CD4-positive, alpha-beta T cell (primary cell): ENCODE data around the gene PUM2. TPM values are rescaled to one million over a fixed set of nuclear protein-coding genes. Genes with fewer than 3 reads are reported as not detected.

Experiments
- ATAC-seq: fragments of 200-7000 bp; cut with Tn5 transposase; one replicate; pipeline ENCODE4 v1.10.0; 2022; ENCODE audit warnings: mild to moderate bottlenecking; ENCODE audit not compliant: poor library complexity
- CTCF ChIA-PET: fragments of 350-600 bp; sonication (Branson Sonifier 250); formaldehyde crosslinking; loops from one replicate; lab custom pipeline; 2021; ENCODE audit warnings: antibody characterized with exemption, inconsistent platforms; lab: Charles Lee
- POLR2A ChIA-PET: fragments of 350-600 bp; sonication (Branson Sonifier 250); formaldehyde crosslinking; loops from one replicate; lab custom pipeline; 2021; ENCODE audit warnings: antibody characterized with exemption, inconsistent platforms; lab: Charles Lee
- DNase-seq, 14 experiments: peaks; one replicate each; pipeline ENCODE4 v3.0.0-alpha.2; 2013 to 2020; ENCODE audit warnings: mixed read lengths in 2 of 14
- H3K27ac ChIP-seq, 2 donors: one replicate each; pipeline versions ENCODE4 v1.5.1 to v1.7.0; 2013; ENCODE audit warnings: low read length in 2 of 2, low read depth in 1 of 2, mild to moderate bottlenecking in 1 of 2
- H3K27me3 ChIP-seq, 2 experiments: 1 replicate in 1 of 2; 2 replicates in 1 of 2; pipeline versions ENCODE4 v1.6.1 to v1.7.0; 2013; ENCODE audit warnings: low read length in 2 of 2, control low read depth in 1 of 2, mild to moderate bottlenecking in 1 of 2, moderate library complexity in 1 of 2; ENCODE audit not compliant: insufficient read depth in 2 of 2, control insufficient read depth in 1 of 2
- H3K36me3 ChIP-seq: one replicate; pipeline ENCODE4 v1.6.1; 2013; ENCODE audit warnings: low read length, control low read depth; ENCODE audit not compliant: insufficient read depth
- H3K4me1 ChIP-seq: one replicate; pipeline ENCODE4 v1.6.1; 2013; ENCODE audit warnings: low read length, control low read depth; ENCODE audit not compliant: insufficient read depth
- H3K4me3 ChIP-seq: one replicate; pipeline ENCODE4 v1.5.1; 2013; ENCODE audit warnings: mild to moderate bottlenecking, low read length, moderate library complexity
- H3K9me3 ChIP-seq, 2 experiments: 1 replicate in 1 of 2; 2 replicates in 1 of 2; pipeline versions ENCODE4 v1.6.1 to v1.7.0; 2013; ENCODE audit warnings: low read length in 2 of 2, mild to moderate bottlenecking in 2 of 2, control low read depth in 1 of 2, moderate library complexity in 1 of 2; ENCODE audit not compliant: control insufficient read depth in 1 of 2, insufficient read depth in 1 of 2
- H3K27ac Mint-ChIP-seq: one replicate; pipeline ENCODE4 v1.8.0; 2020; ENCODE audit warnings: mixed read lengths
- H3K27me3 Mint-ChIP-seq: one replicate; pipeline ENCODE4 v1.8.0; 2021; ENCODE audit warnings: mixed read lengths
- H3K36me3 Mint-ChIP-seq: one replicate; pipeline ENCODE4 v1.8.0; 2021; ENCODE audit warnings: low read depth, mixed read lengths
- H3K4me1 Mint-ChIP-seq: one replicate; pipeline ENCODE4 v1.8.0; 2021; ENCODE audit warnings: low read depth, mixed read lengths
- H3K4me3 Mint-ChIP-seq: one replicate; pipeline ENCODE4 v1.8.0; 2020; ENCODE audit warnings: mild to moderate bottlenecking, mixed read lengths
- H3K9me3 Mint-ChIP-seq: one replicate; pipeline ENCODE4 v1.8.0; 2020; ENCODE audit warnings: mixed read lengths
- CTCF ChIP-seq: fragments of 200-600 bp; IDR thresholded peaks from one replicate; pipeline ENCODE4 v1.8.0; 2022; ENCODE audit warnings: antibody characterized with exemption, mild to moderate bottlenecking
- intact Hi-C, 2 experiments: fragments of 100-400 bp; cut with DNase I in 1 of 2; cut with micrococcal nuclease in 1 of 2; formaldehyde crosslinking; loops; one replicate each; pipeline versions ENCODE4 v1.15.1 to v1.9.0; 2023 to 2025; cut with DNase I, micrococcal nuclease
- total RNA-seq, 174 experiments: library from RNA in 2 of 174; stranded (reverse) in 2 of 174; gene quantifications; one replicate each; pipeline ENCODE4 v1.2.3 and lab custom pipeline; 2021 to 2026

The PUM2 gene
- total RNA-seq, 2 experiments from 2014 or later = 94.9 to 95.4 TPM

- H3K4me1 Mint-ChIP-seq = peaks cover 51% of the 10 kb centered on the region
- peak overlapping the region; percentile 58 to 83 for H3K27ac ChIP-seq
- no peak for DNase-seq
- H3K4me3 Mint-ChIP-seq = peak overlapping the region; percentile 88
- peaks cover 10% of the 10 kb centered on the region for H3K36me3 ChIP-seq
- ChIA-PET CTCF (interaction anchor here (0.9 to 2.5 kb wide), 3 partner anchors 8 to 301 kb away, joined by 3 to 14 read pairs (median 7); partner anchors contain the start of gene HS1BP3), POLR2A (interaction anchor here (1.0 to 1.2 kb wide), 4 partner anchors 12 to 37 kb away, joined by 3 to 5 read pairs (median 4); no protein-coding TSS in a partner anchor)
- peaks cover 53% of the 10 kb centered on the region for H3K4me1 ChIP-seq
- H3K36me3 Mint-ChIP-seq = peaks cover 29% of the 10 kb centered on the region
- no peaks in the 10 kb centered on the region for H3K9me3 ChIP-seq
- H3K27ac Mint-ChIP-seq = no peak overlapping the region
- H3K4me3 ChIP-seq = peak overlapping the region; percentile 77
- no peak for ATAC-seq
- no peaks in the 10 kb centered on the region for H3K9me3 Mint-ChIP-seq
- TF ChIP-seq CTCF = no peak
- intact Hi-C loops = loop anchor here in 1 of 2 experiments (1.0 kb wide), 1 partner anchor 23 kb away; no protein-coding TSS in a partner anchor
- H3K27me3 Mint-ChIP-seq = no peaks in the 10 kb centered on the region
- no peaks in the 10 kb centered on the region for H3K27me3 ChIP-seq
Observed at GRCh38 chr2:20349513-20349921, 1.1 kb downstream of the PUM2 start.

GRCh38 chr2:20348542-20348941, 2.1 kb downstream of the PUM2 start:
- peak in 3 of 14 experiments; percentile 25 to 26 (median 25) for DNase-seq

More at GRCh38 chr2:20348542-20348941, 2.1 kb downstream of the PUM2 start:
- ChIA-PET CTCF (interaction anchor here (1.1 to 2.5 kb wide), 3 partner anchors 16 to 302 kb away, joined by 3 to 14 read pairs (median 7); partner anchors contain the start of gene HS1BP3), POLR2A (interaction anchor here (0.7 to 1.3 kb wide), 4 partner anchors 9 to 238 kb away, joined by 3 to 4 read pairs (median 4); no protein-coding TSS in a partner anchor)
- intact Hi-C loops = no loop called here
- Mint-ChIP-seq H3K4me3 (peak overlapping the region; percentile 88), H3K4me1 (peaks cover 61% of the 10 kb centered on the region), H3K9me3 (no peaks in the 10 kb centered on the region), H3K27me3 (no peaks in the 10 kb centered on the region), H3K27ac (no peak overlapping the region), H3K36me3 (peaks cover 36% of the 10 kb centered on the region)
- Histone ChIP-seq H3K4me1 (peaks cover 63% of the 10 kb centered on the region), H3K4me3 (peak overlapping the region; percentile 77), H3K36me3 (peaks cover 10% of the 10 kb centered on the region), H3K9me3 (no peaks in the 10 kb centered on the region), H3K27ac (no peak overlapping the region), H3K27me3 (no peaks in the 10 kb centered on the region)
- ATAC-seq = no peak
- TF ChIP-seq CTCF = no peak
